Natural killer cell (primary cell): ENCODE data around the gene TBATA. TPM values are rescaled to one million over a fixed set of nuclear protein-coding genes. Genes with fewer than 3 reads are reported as not detected.

Source experiments
- ATAC-seq, 3 donors: fragments of 150-1000 bp in 2 of 3; fragments of 200-7000 bp in 1 of 3; cut with Tn5 transposase; 1 replicate in 1 of 3; 2 replicates in 2 of 3; pipeline ENCODE4 v1.10.0; 2021; ENCODE audit warnings: mild to moderate bottlenecking in 2 of 3, moderate library complexity in 2 of 3
- DNase-seq, 2 donors: peaks; one replicate each; pipeline versions ENCODE4 v3.0.0 to v3.0.0-alpha.2; 2013 to 2021; ENCODE audit warnings: mixed read lengths in 1 of 2
- H3K27ac ChIP-seq: one replicate; pipeline ENCODE4 v1.5.1; 2013; ENCODE audit warnings: mild to moderate bottlenecking, low read length
- H3K27me3 ChIP-seq: one replicate; pipeline ENCODE4 v1.6.1; 2013; ENCODE audit warnings: low read length; ENCODE audit not compliant: control insufficient read depth, insufficient read depth
- H3K36me3 ChIP-seq: one replicate; pipeline ENCODE4 v1.6.1; 2013; ENCODE audit warnings: low read length; ENCODE audit not compliant: control insufficient read depth, insufficient read depth
- H3K4me1 ChIP-seq: one replicate; pipeline ENCODE4 v1.6.1; 2013; ENCODE audit warnings: low read length; ENCODE audit not compliant: control insufficient read depth, insufficient read depth
- H3K4me3 ChIP-seq: one replicate; pipeline ENCODE4 v1.5.1; 2013; ENCODE audit warnings: low read length
- H3K9me3 ChIP-seq: one replicate; pipeline ENCODE4 v1.6.1; 2013; ENCODE audit warnings: low read length; ENCODE audit not compliant: control insufficient read depth, insufficient read depth
- H3K27ac Mint-ChIP-seq, 2 donors: one replicate each; pipeline ENCODE4 v1.8.0; 2022; ENCODE audit warnings: mild to moderate bottlenecking in 2 of 2, mixed read lengths in 2 of 2, moderate library complexity in 1 of 2
- H3K27me3 Mint-ChIP-seq, 2 donors: one replicate each; pipeline ENCODE4 v1.8.0; 2022; ENCODE audit warnings: low read depth in 2 of 2, mixed read lengths in 2 of 2
- H3K36me3 Mint-ChIP-seq: one replicate; pipeline ENCODE4 v1.8.0; 2022; ENCODE audit warnings: mixed read lengths
- H3K4me1 Mint-ChIP-seq, 2 donors: one replicate each; pipeline ENCODE4 v1.8.0; 2022; ENCODE audit warnings: mixed read lengths in 2 of 2
- H3K4me3 Mint-ChIP-seq: one replicate; pipeline ENCODE4 v1.8.0; 2022; ENCODE audit warnings: mild to moderate bottlenecking, moderate library complexity, mixed read lengths
- H3K9me3 Mint-ChIP-seq, 2 donors: one replicate each; pipeline ENCODE4 v1.8.0; 2022; ENCODE audit warnings: mixed read lengths in 2 of 2
- WGBS: methylation state at CpG from one replicate; pipeline ENCODE4 v1.1.7; 2013; ENCODE audit warnings: missing lambda C conversion rate; ENCODE audit not compliant: insufficient coverage; 5-methylcytosine and 5-hydroxymethylcytosine counted together
- intact Hi-C: fragments of 100-400 bp; cut with micrococcal nuclease; formaldehyde crosslinking; loops from one replicate; pipeline ENCODE4 v1.14.2; 2022
- total RNA-seq, 4 donors: library from RNA; stranded (reverse); fragments of 120-200 nt in 1 of 4; gene quantifications; one replicate each; pipeline versions ENCODE4 v1.2.3 to v1.2.4, GENCODE V29; 2013 to 2022
- TF ChIP-seq, protein P1 (sequence below): fragments of 200-600 bp; IDR thresholded peaks from one replicate; pipeline ENCODE4 v1.8.0; 2022; ENCODE audit warnings: antibody characterized with exemption

Gene TBATA
- total RNA-seq, 3 donors from 2014 or later (not counting 1 experiment from before 2014, with no cell fraction given): 0.16 TPM; not detected in 2

DNA sequence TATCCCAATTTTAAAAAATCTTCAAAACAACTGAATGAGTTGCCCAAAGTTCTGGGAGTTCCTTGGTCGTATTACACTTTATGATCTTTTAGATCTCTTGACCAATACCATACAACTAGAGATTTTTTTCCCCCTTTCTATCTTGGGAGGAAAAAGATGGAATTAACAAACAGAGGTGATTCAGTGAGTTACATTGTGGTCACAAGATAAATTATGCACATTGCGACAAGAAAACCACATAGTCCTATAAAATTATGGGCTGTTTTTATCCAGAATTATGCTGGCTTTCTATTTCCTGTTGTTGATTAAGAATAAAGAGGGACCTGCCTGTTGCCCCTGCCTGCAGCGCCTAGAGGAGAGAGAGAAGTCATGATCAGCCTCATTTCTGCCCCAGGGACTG lies 22.4 kb upstream of the TBATA start:
- no peaks in the 10 kb centered on the region for H3K4me1 Mint-ChIP-seq
- H3K9me3 ChIP-seq: no peaks in the 10 kb centered on the region
- no peak overlapping the region for H3K4me3 Mint-ChIP-seq
- no peak overlapping the region for H3K27ac ChIP-seq
- H3K9me3 Mint-ChIP-seq: no peaks in the 10 kb centered on the region
- intact Hi-C loops: no loop called here
- TF ChIP-seq, protein P1, sequence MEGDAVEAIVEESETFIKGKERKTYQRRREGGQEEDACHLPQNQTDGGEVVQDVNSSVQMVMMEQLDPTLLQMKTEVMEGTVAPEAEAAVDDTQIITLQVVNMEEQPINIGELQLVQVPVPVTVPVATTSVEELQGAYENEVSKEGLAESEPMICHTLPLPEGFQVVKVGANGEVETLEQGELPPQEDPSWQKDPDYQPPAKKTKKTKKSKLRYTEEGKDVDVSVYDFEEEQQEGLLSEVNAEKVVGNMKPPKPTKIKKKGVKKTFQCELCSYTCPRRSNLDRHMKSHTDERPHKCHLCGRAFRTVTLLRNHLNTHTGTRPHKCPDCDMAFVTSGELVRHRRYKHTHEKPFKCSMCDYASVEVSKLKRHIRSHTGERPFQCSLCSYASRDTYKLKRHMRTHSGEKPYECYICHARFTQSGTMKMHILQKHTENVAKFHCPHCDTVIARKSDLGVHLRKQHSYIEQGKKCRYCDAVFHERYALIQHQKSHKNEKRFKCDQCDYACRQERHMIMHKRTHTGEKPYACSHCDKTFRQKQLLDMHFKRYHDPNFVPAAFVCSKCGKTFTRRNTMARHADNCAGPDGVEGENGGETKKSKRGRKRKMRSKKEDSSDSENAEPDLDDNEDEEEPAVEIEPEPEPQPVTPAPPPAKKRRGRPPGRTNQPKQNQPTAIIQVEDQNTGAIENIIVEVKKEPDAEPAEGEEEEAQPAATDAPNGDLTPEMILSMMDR: no peak
- H3K4me3 ChIP-seq: no peak overlapping the region
- ATAC-seq: no peak
- H3K27ac Mint-ChIP-seq: no peak overlapping the region
- no peaks in the 10 kb centered on the region for H3K36me3 ChIP-seq
- no peak for DNase-seq
- peaks cover 2% of the 10 kb centered on the region for H3K27me3 ChIP-seq
- H3K4me1 ChIP-seq: no peaks in the 10 kb centered on the region
- WGBS: 54% methylated on average over 2 of the region's 3 CpGs
- H3K36me3 Mint-ChIP-seq: no peaks in the 10 kb centered on the region
- peaks cover 4 to 19% of the 10 kb centered on the region in 2 donors for H3K27me3 Mint-ChIP-seq

GRCh38 chr10:70806841-70807240 lies 21.7 kb upstream of the TBATA start:
- no peak overlapping the region for H3K27ac Mint-ChIP-seq
- no peak overlapping the region for H3K27ac ChIP-seq
- H3K4me3 Mint-ChIP-seq: no peak overlapping the region
- H3K4me3 ChIP-seq: no peak overlapping the region
- H3K9me3 Mint-ChIP-seq: no peaks in the 10 kb centered on the region
- no peaks in the 10 kb centered on the region for H3K9me3 ChIP-seq
- H3K36me3 ChIP-seq: no peaks in the 10 kb centered on the region
- H3K27me3 ChIP-seq: peaks cover 2% of the 10 kb centered on the region
- no peak for DNase-seq
- intact Hi-C loops: no loop called here
- no peak for ATAC-seq
- no peaks in the 10 kb centered on the region for H3K36me3 Mint-ChIP-seq
- H3K4me1 Mint-ChIP-seq: no peaks in the 10 kb centered on the region
- no peaks in the 10 kb centered on the region for H3K4me1 ChIP-seq
- peaks cover 4 to 24% of the 10 kb centered on the region in 2 donors for H3K27me3 Mint-ChIP-seq
- WGBS: 100% methylated on average over 1 of the region's 1 CpG
- TF ChIP-seq, protein P1: no peak

DNA sequence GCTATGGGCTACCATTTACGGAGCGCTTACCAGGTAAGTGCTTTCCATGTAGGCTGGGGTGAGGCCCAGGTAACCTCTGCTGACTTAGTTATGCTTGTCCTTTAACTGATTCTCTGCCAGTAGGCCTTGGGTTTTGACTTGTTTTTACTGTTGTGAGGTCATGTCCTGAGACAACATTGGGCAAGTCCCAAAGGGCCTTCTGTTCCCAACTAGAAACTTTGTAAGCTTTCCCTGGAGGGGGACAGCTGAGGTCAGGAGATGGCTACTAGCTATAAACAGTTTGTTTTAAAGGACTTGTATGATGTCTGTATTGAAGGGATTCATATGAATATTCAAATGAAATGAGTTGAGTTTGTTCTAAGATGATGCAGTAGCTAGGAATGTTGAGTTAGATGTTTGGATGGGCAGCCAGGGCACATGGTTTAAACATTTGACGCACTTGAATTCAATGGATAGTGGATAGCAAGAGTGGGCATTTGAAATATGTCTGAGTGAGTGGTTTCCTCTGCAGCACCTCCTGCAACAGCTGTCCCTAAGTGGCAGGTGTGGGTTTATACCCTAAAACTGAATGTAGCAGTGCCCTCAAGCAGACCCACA lies 20.5 kb upstream of the TBATA start:
- peaks cover 5% of the 10 kb centered on the region for H3K27me3 ChIP-seq
- Mint-ChIP-seq H3K27ac (no peak overlapping the region), H3K27me3 (peaks cover 4 to 24% of the 10 kb centered on the region in 2 donors), H3K36me3 (no peaks in the 10 kb centered on the region), H3K4me3 (no peak overlapping the region), H3K9me3 (no peaks in the 10 kb centered on the region), H3K4me1 (no peaks in the 10 kb centered on the region)
- ATAC-seq (no peak), DNase-seq (no peak)
- WGBS: 93% methylated on average over 3 of the region's 3 CpGs
- no peaks in the 10 kb centered on the region for H3K4me1 ChIP-seq
- TF ChIP-seq, protein P1: no peak
- no peaks in the 10 kb centered on the region for H3K9me3 ChIP-seq
- no peak overlapping the region for H3K4me3 ChIP-seq
- intact Hi-C loops: no loop called here
- no peak overlapping the region for H3K27ac ChIP-seq
- no peaks in the 10 kb centered on the region for H3K36me3 ChIP-seq

DNA sequence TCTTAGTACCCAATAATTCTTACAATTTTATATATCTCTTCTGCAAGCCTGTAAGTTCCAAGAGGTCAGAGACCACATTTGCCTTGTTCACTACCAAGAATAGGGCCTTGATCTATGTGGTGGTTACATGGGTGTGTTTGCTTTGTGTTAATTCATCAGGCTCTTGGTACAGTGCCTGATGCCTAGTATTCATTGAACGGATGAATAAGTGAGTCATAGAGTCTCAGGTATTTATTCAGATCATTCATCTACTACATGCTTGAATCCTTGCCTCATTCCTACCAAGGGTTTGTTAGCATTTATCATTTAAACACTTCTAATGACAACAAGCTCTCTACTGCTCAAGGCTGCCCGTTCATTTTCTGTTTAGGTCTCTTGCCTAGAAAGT lies 19.2 kb upstream of the TBATA start:
- peaks cover 5% of the 10 kb centered on the region for H3K27me3 ChIP-seq
- no peaks in the 10 kb centered on the region for H3K9me3 ChIP-seq
- peaks cover 6 to 26% of the 10 kb centered on the region in 2 donors for H3K27me3 Mint-ChIP-seq
- TF ChIP-seq, protein P1: no peak
- H3K4me3 ChIP-seq: no peak overlapping the region
- WGBS: 88% methylated on average over 2 of the region's 2 CpGs
- no peak overlapping the region for H3K4me3 Mint-ChIP-seq
- no peak overlapping the region for H3K27ac Mint-ChIP-seq
- ATAC-seq (no peak), DNase-seq (no peak)
- H3K36me3 Mint-ChIP-seq: no peaks in the 10 kb centered on the region
- no peak overlapping the region for H3K27ac ChIP-seq
- H3K4me1 ChIP-seq: no peaks in the 10 kb centered on the region
- no peaks in the 10 kb centered on the region for H3K9me3 Mint-ChIP-seq
- no peaks in the 10 kb centered on the region for H3K36me3 ChIP-seq
- intact Hi-C loops: no loop called here
- peaks cover 0 to 1% of the 10 kb centered on the region in 2 donors for H3K4me1 Mint-ChIP-seq
